B cell (primary cell): ENCODE measurements around the gene GPAT3. TPM values are rescaled to one million over a fixed set of nuclear protein-coding genes. Genes with fewer than 3 reads are reported as not detected.

Source experiments
- ATAC-seq: fragments of 200-7000 bp; cut with Tn5 transposase; one replicate; pipeline ENCODE4 v1.10.0; 2021; ENCODE audit warnings: low read depth, mild to moderate bottlenecking, moderate number of reproducible peaks, moderate library complexity
- CTCF ChIA-PET: fragments of 350-600 bp; sonication (Branson Sonifier 250); formaldehyde crosslinking; loops from one replicate; lab custom pipeline; 2021; ENCODE audit warnings: antibody characterized with exemption, inconsistent platforms; lab: Charles Lee
- POLR2A ChIA-PET: fragments of 350-600 bp; sonication (Branson Sonifier 250); formaldehyde crosslinking; loops from one replicate; lab custom pipeline; 2021; ENCODE audit warnings: antibody characterized with exemption; lab: Charles Lee
- DNase-seq: peaks from one replicate; pipeline ENCODE4 v3.0.0; 2013
- H2AFZ ChIP-seq: 2 replicates; pipeline ENCODE4 v1.6.1; 2012; ENCODE audit warnings: mild to moderate bottlenecking, low read depth, low read length; ENCODE audit not compliant: insufficient read depth, poor library complexity, severe bottlenecking
- H3K27ac ChIP-seq, 2 donors: 1 replicate in 1 of 2; 2 replicates in 1 of 2; pipeline ENCODE4 v1.5.1; 2012 to 2013; ENCODE audit warnings: low read length in 2 of 2, mild to moderate bottlenecking in 2 of 2, moderate library complexity in 1 of 2
- H3K27me3 ChIP-seq, 4 experiments: fragments of 200-600 bp in 1 of 4; sonication (generic) in 1 of 4; replicated peaks in 1 of 4; 1 replicate in 2 of 4; 2 replicates in 2 of 4; pipeline versions ENCODE4 v1.6.1 to v1.7.0; 2013 to 2016; ENCODE audit warnings: low read length in 3 of 4, mild to moderate bottlenecking in 2 of 4, mixed read lengths in 1 of 4, moderate library complexity in 1 of 4; ENCODE audit not compliant: insufficient read depth in 4 of 4, control insufficient read depth in 3 of 4; ENCODE audit errors: control extremely low read depth in 1 of 4
- H3K36me3 ChIP-seq, 2 experiments: replicated peaks in 1 of 2; 1 replicate in 1 of 2; 2 replicates in 1 of 2; pipeline versions ENCODE4 v1.6.1 to v1.7.1; 2013; ENCODE audit warnings: low read length in 1 of 2; ENCODE audit not compliant: insufficient read depth in 2 of 2, control insufficient read depth in 1 of 2; ENCODE audit errors: control extremely low read depth in 1 of 2, extremely low read depth in 1 of 2
- H3K4me1 ChIP-seq, 2 donors: fragments of 200-600 bp in 1 of 2; sonication (generic) in 1 of 2; 1 replicate in 1 of 2; 2 replicates in 1 of 2; pipeline versions ENCODE4 v1.5.1 to v1.6.1; 2013 to 2017; ENCODE audit warnings: low read length in 2 of 2; ENCODE audit not compliant: control insufficient read depth in 2 of 2, insufficient read depth in 2 of 2
- H3K4me2 ChIP-seq: replicated peaks from 2 replicates; pipeline ENCODE3; 2012; ENCODE audit warnings: mild to moderate bottlenecking, low read depth, low read length; ENCODE audit not compliant: poor library complexity, severe bottlenecking
- H3K4me3 ChIP-seq, 5 experiments: fragments of 200-600 bp in 1 of 5; sonication (generic) in 1 of 5; 1 replicate in 3 of 5; 2 replicates in 2 of 5; pipeline versions ENCODE4 v1.5.1 to v1.7.0; 2011 to 2016; ENCODE audit warnings: low read length in 4 of 5, mild to moderate bottlenecking in 4 of 5, low read depth in 2 of 5, control low read depth in 1 of 5, moderate library complexity in 1 of 5; ENCODE audit not compliant: insufficient read depth in 1 of 5; ENCODE audit errors: control extremely low read depth in 1 of 5, extremely low read depth in 1 of 5
- H3K79me2 ChIP-seq: fragments of 200-600 bp; sonication (generic); one replicate; pipeline ENCODE4 v1.6.0; 2016; ENCODE audit warnings: low read length; ENCODE audit not compliant: control insufficient read depth, insufficient read depth
- H3K9ac ChIP-seq: fragments of 200-600 bp; sonication (generic); 2 replicates; pipeline ENCODE4 v1.6.1; 2017; ENCODE audit warnings: mild to moderate bottlenecking, low read length, moderate library complexity
- H3K9me3 ChIP-seq, 3 donors: one replicate each; pipeline versions ENCODE4 v1.6.1 to v1.7.1; 2013; ENCODE audit warnings: low read length in 2 of 3; ENCODE audit not compliant: control insufficient read depth in 2 of 3, insufficient read depth in 1 of 3; ENCODE audit errors: control extremely low read depth in 1 of 3
- H4K20me1 ChIP-seq: 2 replicates; pipeline ENCODE4 v1.6.0; 2012; ENCODE audit warnings: mild to moderate bottlenecking, low read length; ENCODE audit not compliant: insufficient read depth, control insufficient read depth, poor library complexity, severe bottlenecking
- H3K27ac Mint-ChIP-seq: one replicate; pipeline ENCODE4 v1.8.0; 2021; ENCODE audit warnings: mixed read lengths
- H3K27me3 Mint-ChIP-seq: one replicate; pipeline ENCODE4 v1.8.0; 2021; ENCODE audit warnings: mixed read lengths
- H3K4me1 Mint-ChIP-seq: one replicate; pipeline ENCODE4 v1.8.0; 2021; ENCODE audit warnings: mixed read lengths
- H3K4me3 Mint-ChIP-seq: one replicate; pipeline ENCODE4 v1.8.0; 2021; ENCODE audit warnings: mixed read lengths
- H3K9me3 Mint-ChIP-seq: one replicate; pipeline ENCODE4 v1.8.0; 2022; ENCODE audit warnings: mixed read lengths; ENCODE audit not compliant: insufficient read depth
- EZH2 ChIP-seq: IDR thresholded peaks from 2 replicates; pipeline ENCODE4 v1.6.1; 2012; ENCODE audit warnings: borderline replicate concordance, low read depth, mild to moderate bottlenecking, moderate library complexity, low read length; ENCODE audit not compliant: insufficient read depth, poor library complexity, severe bottlenecking
- WGBS: methylation state at CpG from one replicate; pipeline ENCODE4 v1.1.5; 2013; ENCODE audit warnings: missing lambda C conversion rate; ENCODE audit not compliant: insufficient coverage; 5-methylcytosine and 5-hydroxymethylcytosine counted together
- intact Hi-C: fragments of 100-400 bp; cut with micrococcal nuclease; formaldehyde crosslinking; loops from one replicate; pipeline ENCODE4 v1.10.0; 2022
- polyA plus RNA-seq: library from polyadenylated mRNA; depleted of rRNA; stranded (reverse); fragments of >200 nt; gene quantifications from 2 replicates; pipeline ENCODE4 v1.2.3, GENCODE V29; 2012
- total RNA-seq, 2 donors: library from RNA; stranded (reverse); fragments of 120-200 nt in 1 of 2; gene quantifications; 1 replicate in 1 of 2; 2 replicates in 1 of 2; pipeline versions ENCODE4 v1.2.3 to v1.2.4, GENCODE V29; 2013 to 2022
- TF ChIP-seq, protein P1 (sequence below): fragments of 200-600 bp; IDR thresholded peaks from one replicate; pipeline ENCODE4 v1.8.0; 2022; ENCODE audit warnings: antibody characterized with exemption, mild to moderate bottlenecking

Gene GPAT3
- total and polyA plus RNA-seq, 2 donors (not counting 1 experiment from before 2014, with no cell fraction given) = 0.06 to 0.89 TPM

DNA sequence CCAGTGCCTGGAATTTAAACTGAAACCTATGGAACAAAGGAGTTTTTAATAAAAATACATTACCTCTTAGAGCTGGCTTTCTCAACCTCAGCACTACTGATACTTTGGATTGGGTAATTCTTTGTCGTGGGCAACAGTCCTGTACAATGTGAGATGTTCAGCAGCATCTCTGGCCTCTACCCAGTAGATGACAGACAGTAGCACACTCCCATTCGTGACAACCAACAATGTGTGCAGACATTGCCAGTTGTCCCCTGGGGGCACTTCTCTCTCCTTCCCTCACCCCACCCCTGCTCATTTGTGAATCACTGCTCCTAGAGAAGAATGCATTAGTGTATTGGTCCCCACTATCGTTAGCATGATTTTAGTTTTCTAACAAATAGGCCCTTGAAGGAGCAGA, 16.2 kb downstream of the GPAT3 start:
- Histone ChIP-seq H3K27me3 (peaks cover 0 to 9% (median 0%) of the 10 kb centered on the region in 4 experiments), H3K4me3 (no peak overlapping the region), H3K27ac (no peak overlapping the region), H3K4me2 (no peak overlapping the region), H3K4me1 (peaks cover 0 to 3% of the 10 kb centered on the region in 2 donors), H3K9me3 (no peaks in the 10 kb centered on the region), H4K20me1 (no peaks in the 10 kb centered on the region), H3K36me3 (no peaks in the 10 kb centered on the region), H2AFZ (no peak overlapping the region), H3K79me2 (no peaks in the 10 kb centered on the region), H3K9ac (no peak overlapping the region)
- POLR2A ChIA-PET = interaction anchor here (0.6 kb wide), 1 partner anchor 68 kb away, joined by 4 read pairs; no protein-coding TSS in a partner anchor
- 88% methylated on average over 2 of the region's 3 CpGs for WGBS
- CTCF ChIA-PET = no interaction called here
- ATAC-seq (no peak), DNase-seq (no peak)
- Mint-ChIP-seq H3K27me3 (peaks cover 4% of the 10 kb centered on the region), H3K9me3 (no peaks in the 10 kb centered on the region), H3K27ac (no peak overlapping the region), H3K4me3 (no peak overlapping the region), H3K4me1 (peaks cover 1% of the 10 kb centered on the region)
- TF ChIP-seq, protein P1, sequence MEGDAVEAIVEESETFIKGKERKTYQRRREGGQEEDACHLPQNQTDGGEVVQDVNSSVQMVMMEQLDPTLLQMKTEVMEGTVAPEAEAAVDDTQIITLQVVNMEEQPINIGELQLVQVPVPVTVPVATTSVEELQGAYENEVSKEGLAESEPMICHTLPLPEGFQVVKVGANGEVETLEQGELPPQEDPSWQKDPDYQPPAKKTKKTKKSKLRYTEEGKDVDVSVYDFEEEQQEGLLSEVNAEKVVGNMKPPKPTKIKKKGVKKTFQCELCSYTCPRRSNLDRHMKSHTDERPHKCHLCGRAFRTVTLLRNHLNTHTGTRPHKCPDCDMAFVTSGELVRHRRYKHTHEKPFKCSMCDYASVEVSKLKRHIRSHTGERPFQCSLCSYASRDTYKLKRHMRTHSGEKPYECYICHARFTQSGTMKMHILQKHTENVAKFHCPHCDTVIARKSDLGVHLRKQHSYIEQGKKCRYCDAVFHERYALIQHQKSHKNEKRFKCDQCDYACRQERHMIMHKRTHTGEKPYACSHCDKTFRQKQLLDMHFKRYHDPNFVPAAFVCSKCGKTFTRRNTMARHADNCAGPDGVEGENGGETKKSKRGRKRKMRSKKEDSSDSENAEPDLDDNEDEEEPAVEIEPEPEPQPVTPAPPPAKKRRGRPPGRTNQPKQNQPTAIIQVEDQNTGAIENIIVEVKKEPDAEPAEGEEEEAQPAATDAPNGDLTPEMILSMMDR = no peak
- no peak for TF ChIP-seq EZH2
- intact Hi-C loops = no loop called here

DNA sequence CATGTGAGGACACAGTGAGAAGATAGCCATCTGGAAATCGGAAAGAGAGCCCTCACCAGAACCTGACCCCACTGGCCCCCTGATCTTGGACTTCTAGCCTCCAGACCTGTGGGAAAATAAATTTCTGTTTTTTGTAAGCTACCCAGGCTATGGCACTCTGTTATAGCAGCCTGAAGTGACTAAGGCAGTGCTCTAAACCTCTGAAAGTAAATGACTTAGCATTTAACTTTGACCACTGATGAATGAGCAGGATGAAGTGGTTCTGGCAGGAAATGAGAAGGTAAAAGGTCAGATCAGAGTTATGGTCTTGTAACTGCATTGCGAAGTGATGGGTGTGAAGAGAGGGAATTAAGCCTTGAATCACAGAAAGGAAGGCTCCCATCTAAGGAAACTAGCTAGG, 17.0 kb downstream of the GPAT3 start:
- Mint-ChIP-seq H3K9me3 (no peaks in the 10 kb centered on the region), H3K4me1 (peaks cover 1% of the 10 kb centered on the region), H3K4me3 (no peak overlapping the region), H3K27me3 (peaks cover 4% of the 10 kb centered on the region), H3K27ac (no peak overlapping the region)
- intact Hi-C loops = no loop called here
- H3K36me3 ChIP-seq = no peaks in the 10 kb centered on the region
- 68% methylated on average over 2 of the region's 2 CpGs for WGBS
- H3K9ac ChIP-seq = no peak overlapping the region
- no peaks in the 10 kb centered on the region for H3K9me3 ChIP-seq
- H4K20me1 ChIP-seq = no peaks in the 10 kb centered on the region
- CTCF ChIA-PET = interaction anchor here (1.0 kb wide), 1 partner anchor 10 kb away, joined by 3 read pairs; no protein-coding TSS in a partner anchor
- H3K27me3 ChIP-seq = peaks cover 0 to 9% (median 0%) of the 10 kb centered on the region in 4 experiments
- TF ChIP-seq, protein P1 = no peak
- no peak for TF ChIP-seq EZH2
- peaks cover 0 to 3% of the 10 kb centered on the region in 2 donors for H3K4me1 ChIP-seq
- no peak overlapping the region for H3K27ac ChIP-seq
- no peaks in the 10 kb centered on the region for H3K79me2 ChIP-seq
- no peak overlapping the region for H2AFZ ChIP-seq
- H3K4me2 ChIP-seq = no peak overlapping the region
- ATAC-seq = no peak
- DNase-seq = no peak
- POLR2A ChIA-PET = no interaction called here
- H3K4me3 ChIP-seq = no peak overlapping the region
